ENCODE data around the gene CCR5AS.
A peak's percentile ranks its signal among the peaks of the same experiment; 100 is the strongest.
"Not testable (repeated sequence)": the region's sequence is repeated elsewhere in the genome, so short reads cannot be mapped to it uniquely, and the experiment has no call there.

The CCR5AS gene

GRCh38 chr3:46356909-46357308 is 50.0 kb downstream of the CCR5AS start:
- DNase-seq (ENCODE audit: low read depth in 2 of 2) = no peak

- no peak for DNase-seq (ENCODE audit: low read depth in 2 of 2)
These were observed 50.6 kb downstream of the CCR5AS start for GRCh38 chr3:46356276-46356675.

GRCh38 chr3:46354984-46355383 is 51.9 kb downstream of the CCR5AS start:
- no peak for DNase-seq (ENCODE audit: low read depth in 2 of 2)

GRCh38 chr3:46354478-46354877 is 52.4 kb downstream of the CCR5AS start:
- DNase-seq (ENCODE audit: low read depth in 2 of 2) = no peak

GRCh38 chr3:46353647-46354410 is 53.0 kb downstream of the CCR5AS start, which contains the start of gene CCR2:
CCR2 (plus strand) TSS chr3:46354111; CDS start chr3:46357528, 3,417 bp downstream.
- DNase-seq (ENCODE audit: low read depth in 2 of 2) = no peak

- DNase-seq (ENCODE audit: low read depth in 2 of 2) = no peak
These were observed 53.8 kb downstream of the CCR5AS start for GRCh38 chr3:46353090-46353489.

GRCh38 chr3:46351646-46352045 is 55.2 kb downstream of the CCR5AS start:
- peak in 1 of 2 donors; percentile 1 for DNase-seq (ENCODE audit: low read depth in 2 of 2)

GRCh38 chr3:46350262-46350565 is 56.7 kb downstream of the CCR5AS start:
- no peak for DNase-seq (ENCODE audit: low read depth in 2 of 2)

GRCh38 chr3:46349484-46350261 is 57.2 kb downstream of the CCR5AS start:
- no peak for DNase-seq (ENCODE audit: low read depth in 2 of 2)

- no peak for DNase-seq (ENCODE audit: low read depth in 2 of 2)
These were observed 57.9 kb downstream of the CCR5AS start for GRCh38 chr3:46348823-46349482.

- no peak for DNase-seq (ENCODE audit: low read depth in 2 of 2)
These were observed 62.4 kb downstream of the CCR5AS start for GRCh38 chr3:46344476-46344875.

- DNase-seq (ENCODE audit: low read depth in 2 of 2) = no peak
These were observed 68.0 kb downstream of the CCR5AS start for GRCh38 chr3:46338840-46339239.

GRCh38 chr3:46337911-46338310 is 69.0 kb downstream of the CCR5AS start:
- DNase-seq (ENCODE audit: low read depth in 2 of 2) = no peak

- no peak for DNase-seq (ENCODE audit: low read depth in 2 of 2)
These were observed 71.3 kb downstream of the CCR5AS start for GRCh38 chr3:46335541-46335940.

- no peak for DNase-seq (ENCODE audit: low read depth in 2 of 2)
These were observed 72.0 kb downstream of the CCR5AS start for GRCh38 chr3:46334741-46335478.

GRCh38 chr3:46330676-46331075 is 76.2 kb downstream of the CCR5AS start:
- DNase-seq (ENCODE audit: low read depth in 2 of 2) = not testable (repeated sequence)

- no peak for DNase-seq (ENCODE audit: low read depth in 2 of 2)
These were observed 81.1 kb downstream of the CCR5AS start for GRCh38 chr3:46325645-46326300.

GRCh38 chr3:46324036-46324435 is 82.8 kb downstream of the CCR5AS start:
- DNase-seq (ENCODE audit: low read depth in 2 of 2) = no peak

- no peak for DNase-seq (ENCODE audit: low read depth in 2 of 2)
These were observed 85.3 kb downstream of the CCR5AS start for GRCh38 chr3:46321461-46322104.

GRCh38 chr3:46318207-46318927 is 88.5 kb downstream of the CCR5AS start:
- no peak for DNase-seq (ENCODE audit: low read depth in 2 of 2)
